Testis (tissue), 3 donors: Measurements from ENCODE around the gene MTMR6. TPM values are rescaled to one million over a fixed set of nuclear protein-coding genes. Genes with fewer than 3 reads are reported as not detected.

ENCODE experiments used
- DNase-seq: peaks from one replicate; pipeline ENCODE4 v3.0.0-alpha.2; 2019
- H3K27ac ChIP-seq, 2 donors: fragments of 200-600 bp; sonication (generic); one replicate each; pipeline ENCODE4 v1.5.1; 2019
- H3K27me3 ChIP-seq: fragments of 200-600 bp; sonication (generic); one replicate; pipeline ENCODE4 v1.5.1; 2019
- H3K36me3 ChIP-seq: fragments of 200-600 bp; sonication (generic); one replicate; pipeline ENCODE4 v1.5.1; 2017; ENCODE audit warnings: low read depth; ENCODE audit errors: missing control alignments
- H3K4me1 ChIP-seq: fragments of 200-600 bp; sonication (generic); one replicate; pipeline ENCODE4 v1.5.1; 2019
- H3K4me3 ChIP-seq, 2 donors: fragments of 200-600 bp; sonication (generic); one replicate each; pipeline ENCODE4 v1.5.1; 2017 to 2019
- H3K9me3 ChIP-seq: fragments of 200-600 bp; sonication (generic); one replicate; pipeline ENCODE4 v1.5.1; 2017
- CTCF ChIP-seq, 3 experiments: fragments of 450-650 bp in 2 of 3; fragments of 200-600 bp in 1 of 3; sonication (generic) in 1 of 3; IDR thresholded peaks; one replicate each; pipeline ENCODE4 v1.5.1; 2016 to 2019; ENCODE audit warnings: antibody characterized with exemption in 3 of 3, mild to moderate bottlenecking in 2 of 3, moderate library complexity in 1 of 3
- POLR2A ChIP-seq: fragments of 450-650 bp; IDR thresholded peaks from one replicate; pipeline ENCODE4 v1.6.1; 2017; ENCODE audit warnings: antibody characterized with exemption, mild to moderate bottlenecking, moderate library complexity
- WGBS, 2 donors: methylation state at CpG; one replicate each; pipeline ENCODE4 v1.1.5; 2018; 5-methylcytosine and 5-hydroxymethylcytosine counted together
- intact Hi-C: fragments of 100-400 bp; cut with DNase I; formaldehyde crosslinking; loops from one replicate; pipeline ENCODE4 v1.15.1; 2023; ENCODE audit warnings: low total_unique reads
- polyA plus RNA-seq: library from polyadenylated mRNA; stranded (reverse); fragments of 350-450 nt; fragmentation: Illumina TruSeq; extraction: RNeasy Lipid Tissue Mini Kit (QIAGEN cat#74804); gene quantifications from one replicate; pipeline ENCODE4 v1.2.3, GENCODE V29; 2014; ENCODE audit warnings: low read depth, low replicate concordance; ENCODE audit not compliant: insufficient read depth
- total RNA-seq, 2 donors: library from RNA; depleted of rRNA; stranded (reverse); fragments of >200 nt; gene quantifications; one replicate each; pipeline ENCODE4 v1.2.3, GENCODE V29; 2016

The MTMR6 gene
- total and polyA plus RNA-seq, 3 donors from 2014 or later = 23.2 to 46.1 (median 24.0) TPM

- Histone ChIP-seq H3K27me3 (no peaks in the 10 kb centered on the region), H3K4me3 (no peak overlapping the region), H3K36me3 (no peaks in the 10 kb centered on the region), H3K27ac (no peak overlapping the region), H3K4me1 (no peaks in the 10 kb centered on the region), H3K9me3 (no peaks in the 10 kb centered on the region)
- 50 to 55% methylated on average over 17 of the region's 17 CpGs for WGBS, 2 donors
- DNase-seq = no peak
- intact Hi-C loops = no loop called here
- no peak for TF ChIP-seq CTCF (IDR thresholded peaks at IDR 0.05)
- TF ChIP-seq POLR2A = no peak
Measured at GRCh38 chr13:25203127-25203740, 84.1 kb downstream of the MTMR6 start.

GRCh38 chr13:25200783-25201182, 86.5 kb downstream of the MTMR6 start:
- H3K36me3 ChIP-seq = no peaks in the 10 kb centered on the region
- DNase-seq = no peak
- no peak overlapping the region for H3K4me3 ChIP-seq
- 55 to 66% methylated on average over 4 of the region's 4 CpGs for WGBS, 2 donors
- H3K9me3 ChIP-seq = no peaks in the 10 kb centered on the region
- no peaks in the 10 kb centered on the region for H3K27me3 ChIP-seq
- H3K27ac ChIP-seq = no peak overlapping the region
- no peaks in the 10 kb centered on the region for H3K4me1 ChIP-seq
- no peak for TF ChIP-seq POLR2A
- TF ChIP-seq CTCF (IDR thresholded peaks at IDR 0.05) = no peak
- intact Hi-C loops = no loop called here

- intact Hi-C loops = no loop called here
- H3K27ac ChIP-seq = no peak overlapping the region
- no peak overlapping the region for H3K4me3 ChIP-seq
- no peaks in the 10 kb centered on the region for H3K4me1 ChIP-seq
- WGBS, 2 donors = 83 to 88% methylated on average over 5 of the region's 5 CpGs
- no peaks in the 10 kb centered on the region for H3K9me3 ChIP-seq
- H3K27me3 ChIP-seq = no peaks in the 10 kb centered on the region
- TF ChIP-seq POLR2A (no peak), CTCF (IDR thresholded peaks at IDR 0.05) (no peak)
- no peaks in the 10 kb centered on the region for H3K36me3 ChIP-seq
- no peak for DNase-seq
Measured at GRCh38 chr13:25198647-25199046, 88.6 kb downstream of the MTMR6 start.

GRCh38 chr13:25196971-25197370, 90.3 kb downstream of the MTMR6 start:
- Histone ChIP-seq H3K27me3 (no peaks in the 10 kb centered on the region), H3K9me3 (no peaks in the 10 kb centered on the region), H3K4me3 (no peak overlapping the region), H3K4me1 (no peaks in the 10 kb centered on the region), H3K36me3 (no peaks in the 10 kb centered on the region), H3K27ac (no peak overlapping the region)
- intact Hi-C loops = no loop called here
- TF ChIP-seq CTCF (IDR thresholded peaks at IDR 0.05) (no peak), POLR2A (no peak)
- 86 to 92% methylated on average over 6 to 11 of the region's 11 CpGs for WGBS, 2 donors
- no peak for DNase-seq

Other genes with a start within 250 kb of the MTMR6 start
- 10 to 100 TPM; 24.0 to 31.7 TPM for gene PABPC3, start 191.4 kb downstream of the MTMR6 start, total RNA-seq
- gene PABPC3, start 191.4 kb downstream of the MTMR6 start, polyA plus RNA-seq = 66.0 TPM
- gene AMER2, start 115.2 kb downstream of the MTMR6 start, total RNA-seq = 1 to 10 TPM; 1.5 to 2.9 TPM
- gene AMER2, start 115.2 kb downstream of the MTMR6 start, polyA plus RNA-seq = 2.3 TPM
- 100 to 1,000 TPM; 166 to 237 TPM for gene NUP58, start 14.1 kb upstream of the MTMR6 start, total RNA-seq
- gene NUP58, start 14.1 kb upstream of the MTMR6 start, polyA plus RNA-seq = 90.9 TPM
- gene ATP8A2, start 84.5 kb upstream of the MTMR6 start, total RNA-seq = 10 to 100 TPM; 14.2 to 16.5 TPM
- gene ATP8A2, start 84.5 kb upstream of the MTMR6 start, polyA plus RNA-seq = 38.3 TPM